Stimulated activated CD4-positive, alpha-beta T cell treated with anti-CD3 and anti-CD28 coated beads, Interleukin-15, amount 100 ng/mL, for 1 hour (primary cell): ENCODE results near the gene ARHGEF3.
"Not testable (repeated sequence)": the region's sequence is repeated elsewhere in the genome, so short reads cannot be mapped to it uniquely, and the experiment has no call there.

Experiments used
- DNase-seq, 2 donors: peaks; one replicate each; pipeline ENCODE4 v3.0.0-alpha.2; 2020; ENCODE audit warnings: low read depth in 1 of 2, low spot score in 1 of 2

ARHGEF3 gene

DNA sequence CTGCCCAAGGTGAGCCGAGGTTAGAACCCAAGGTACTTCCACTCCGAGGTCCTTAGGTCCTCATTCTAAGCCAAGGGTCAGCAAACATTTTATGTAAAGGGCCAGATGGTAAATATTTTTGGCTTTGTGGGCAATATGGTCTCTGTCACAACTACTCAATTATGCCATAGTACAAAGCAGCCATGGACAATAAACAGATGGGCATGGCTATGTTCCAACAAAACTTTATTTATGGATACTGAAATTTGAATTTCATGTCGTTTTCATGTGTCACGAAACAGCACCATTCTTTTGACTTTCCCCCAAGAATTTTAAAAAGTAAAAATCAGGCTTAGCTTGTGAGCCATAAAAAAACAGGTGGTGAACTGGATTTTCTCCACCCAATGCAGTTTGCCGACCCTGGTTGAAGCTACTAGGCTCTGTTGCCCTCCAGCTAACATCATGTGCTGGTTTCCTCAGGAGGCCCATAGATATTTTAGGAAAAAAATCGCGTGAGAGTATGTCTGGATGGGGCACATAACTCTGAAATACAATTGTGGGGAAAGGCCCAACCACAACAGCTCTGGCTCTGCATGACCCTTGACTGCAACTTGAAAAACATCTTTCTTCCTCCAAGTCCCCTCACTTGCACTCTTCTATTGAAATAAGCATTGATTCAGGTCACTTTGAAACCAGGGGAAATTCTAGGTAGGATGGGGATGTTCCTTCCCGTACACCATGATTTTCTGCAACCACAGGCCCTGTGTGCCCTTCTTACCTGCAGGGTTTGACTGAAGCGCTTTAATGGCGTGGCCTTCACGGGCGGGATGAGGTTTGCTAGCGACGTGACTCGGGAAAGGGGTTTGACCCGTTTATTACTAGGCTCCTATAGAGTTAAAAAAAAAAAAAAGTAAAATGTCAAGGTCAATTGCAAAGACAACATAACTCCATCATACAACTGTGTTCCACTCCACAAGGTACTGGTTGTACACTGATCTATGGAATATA lies 28.5 kb downstream of the ARHGEF3 start:
- no peak for DNase-seq

DNA sequence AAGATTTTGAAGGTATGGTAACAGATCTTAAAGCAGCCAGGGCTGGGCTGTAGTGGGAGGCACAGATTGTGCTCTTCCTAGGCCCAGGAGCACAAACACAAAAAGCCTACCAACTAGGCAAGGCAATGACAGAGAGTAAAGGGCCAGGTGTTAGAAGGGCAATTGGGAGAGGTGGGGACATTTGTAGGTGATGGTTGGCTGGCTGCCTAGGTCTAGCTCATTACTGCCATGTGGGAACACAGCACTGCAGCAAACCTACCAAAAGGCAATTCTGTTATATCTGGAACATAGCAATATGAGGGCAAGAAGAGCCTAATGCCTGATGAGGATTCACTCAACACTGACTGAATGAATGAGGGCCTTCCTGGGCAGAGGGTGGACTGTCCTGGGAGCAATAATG lies 30.4 kb downstream of the ARHGEF3 start:
- DNase-seq: no peak

DNA sequence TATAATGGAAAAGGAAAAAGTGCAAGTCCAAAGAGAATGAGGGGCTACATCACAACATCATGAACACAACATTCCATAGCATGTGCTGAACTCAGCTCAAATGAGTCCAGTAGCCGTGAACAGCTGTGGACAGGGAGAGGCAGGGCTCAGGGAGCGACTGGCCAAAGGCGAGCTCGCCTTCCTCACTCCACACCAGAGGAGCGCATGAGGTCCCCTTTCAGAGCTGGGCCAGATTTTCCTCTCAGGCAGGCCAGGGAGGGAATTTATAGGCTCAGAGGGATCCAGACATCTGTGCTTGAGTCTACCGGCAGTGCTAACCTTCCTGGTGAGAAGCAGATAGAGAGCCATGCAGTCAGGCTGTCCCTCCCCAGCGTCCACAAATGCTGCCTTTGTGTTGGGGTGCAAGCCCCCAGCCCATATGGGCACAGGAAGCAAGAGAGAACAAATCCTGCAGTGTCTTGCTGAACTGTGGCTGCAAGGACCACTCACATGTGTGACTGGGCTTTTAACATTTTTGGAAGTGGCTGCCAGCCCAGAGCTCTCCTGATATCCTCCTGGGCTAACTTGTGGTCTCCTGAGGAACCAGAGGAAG lies 32.5 kb downstream of the ARHGEF3 start:
- no peak for DNase-seq

DNA sequence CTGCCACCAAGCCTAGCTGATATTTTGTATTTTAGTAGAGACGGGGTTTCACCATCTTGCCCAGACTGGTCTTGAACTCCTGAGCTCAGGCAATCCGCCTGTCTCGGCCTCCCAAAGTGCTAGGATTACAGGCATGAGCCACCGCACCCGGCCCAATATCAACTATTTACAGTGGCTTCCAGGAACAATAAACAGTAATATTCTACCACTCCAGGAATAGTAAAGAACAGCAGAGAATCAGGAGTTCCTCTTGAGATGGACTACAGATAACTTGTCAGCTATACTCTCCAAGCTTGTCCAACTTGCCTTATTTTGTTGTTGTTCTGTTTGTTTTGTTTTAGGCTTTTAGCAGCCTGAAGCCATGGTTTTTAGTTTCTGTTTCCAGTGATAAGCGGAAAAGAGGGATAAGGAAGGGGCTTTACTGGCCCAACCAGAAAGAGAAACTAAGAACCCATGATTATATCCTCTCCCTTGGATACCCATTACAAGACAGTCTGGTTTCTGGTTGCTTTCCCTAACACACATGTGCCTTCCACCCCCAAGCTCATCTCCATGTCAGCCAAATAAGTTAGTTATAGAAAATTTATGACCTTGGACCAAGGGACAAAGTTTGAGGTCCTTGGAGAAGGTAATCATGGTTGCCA lies 36.7 kb downstream of the ARHGEF3 start:
- no peak for DNase-seq

DNA sequence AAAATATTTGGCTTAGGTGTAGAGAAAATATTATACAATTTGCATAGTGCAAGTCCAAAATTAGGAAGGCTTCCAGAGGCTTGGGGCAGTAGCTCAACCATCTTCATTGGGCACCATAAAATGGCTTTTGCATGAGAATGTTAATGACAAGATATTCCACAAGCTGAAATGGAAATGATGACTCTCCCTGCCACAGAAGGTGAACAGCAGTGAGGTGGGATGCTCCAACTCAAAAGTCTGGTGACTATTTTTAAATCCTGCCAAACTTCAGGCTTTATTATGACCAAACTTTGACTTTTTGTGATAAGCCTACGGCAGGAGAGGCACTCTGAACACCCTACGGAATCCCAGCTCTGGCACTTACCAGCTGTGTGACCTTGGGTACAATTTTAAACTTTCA lies 37.6 kb downstream of the ARHGEF3 start:
- DNase-seq: no peak

DNA sequence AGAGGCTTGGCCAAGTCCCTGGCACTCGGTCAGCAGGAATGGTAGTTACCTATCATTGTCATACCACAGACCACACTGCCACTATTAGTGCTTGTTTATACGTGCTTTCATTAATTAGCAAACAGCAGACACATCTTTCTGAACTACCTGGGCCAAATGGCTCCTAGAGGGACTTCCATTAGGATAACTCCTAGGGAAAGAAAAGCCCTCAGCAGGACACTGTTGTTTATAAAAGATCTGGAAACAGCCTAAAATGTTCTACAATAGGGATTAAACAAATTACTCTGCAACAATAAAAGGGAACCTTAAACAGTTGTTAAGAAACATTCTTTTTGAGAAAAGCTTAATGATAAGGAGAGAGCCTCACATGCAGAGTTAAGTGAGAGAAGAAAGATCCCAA lies 38.5 kb downstream of the ARHGEF3 start:
- DNase-seq: no peak

DNA sequence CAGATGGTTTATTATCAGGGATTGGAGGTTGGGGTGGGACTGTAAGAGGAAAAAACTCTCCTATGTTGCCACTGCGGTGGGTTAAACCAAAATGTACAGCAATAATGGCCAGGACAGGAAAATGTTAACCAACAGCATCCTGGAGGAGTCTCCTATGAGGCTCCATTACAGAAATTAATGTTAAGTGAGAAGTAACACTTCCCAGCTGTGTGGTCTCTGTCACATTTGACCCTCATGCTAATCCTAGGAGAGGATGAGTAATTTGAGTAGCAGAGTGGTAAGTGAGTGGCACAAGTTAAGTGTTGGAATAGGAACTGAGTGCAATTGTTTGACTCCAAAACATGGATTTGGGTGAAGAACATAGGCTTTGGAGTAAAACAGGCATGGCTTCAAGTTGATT lies 39.0 kb downstream of the ARHGEF3 start:
- no peak for DNase-seq

DNA sequence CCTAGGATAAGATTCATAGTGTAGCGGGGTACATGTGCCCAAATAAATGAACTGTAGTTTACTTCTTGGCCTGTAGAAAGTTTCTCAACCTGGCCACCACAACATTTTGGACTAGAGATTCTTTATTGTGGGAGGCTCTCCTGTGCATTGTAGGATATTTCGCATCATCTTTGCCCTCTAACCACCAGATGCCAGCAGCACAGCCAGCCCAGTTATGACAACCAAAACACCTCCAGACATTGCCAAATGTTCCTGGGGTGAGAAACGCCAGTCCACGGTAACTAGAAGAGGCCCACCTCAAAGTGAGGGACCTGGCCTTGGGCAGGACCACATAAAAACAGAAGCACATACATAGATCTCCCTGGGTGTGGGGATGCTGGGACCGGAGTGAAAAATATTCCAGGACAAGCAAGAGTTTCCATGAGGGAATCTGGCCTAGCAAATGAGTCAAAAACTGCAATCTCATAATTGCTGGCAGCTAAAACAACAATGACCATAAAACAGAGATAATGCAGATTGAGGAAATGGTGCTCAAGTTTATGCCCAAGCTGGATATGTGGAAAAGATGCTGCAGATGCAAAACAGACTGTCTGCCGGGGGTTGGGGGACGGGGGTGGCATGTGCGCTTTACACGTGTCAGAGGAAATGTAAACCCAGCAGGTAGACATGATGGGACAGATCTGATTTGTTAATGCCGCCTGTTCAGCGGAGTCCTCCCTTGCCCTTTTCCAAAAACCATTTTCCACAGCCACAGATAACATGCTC lies 39.7 kb downstream of the ARHGEF3 start:
- DNase-seq: no peak

DNA sequence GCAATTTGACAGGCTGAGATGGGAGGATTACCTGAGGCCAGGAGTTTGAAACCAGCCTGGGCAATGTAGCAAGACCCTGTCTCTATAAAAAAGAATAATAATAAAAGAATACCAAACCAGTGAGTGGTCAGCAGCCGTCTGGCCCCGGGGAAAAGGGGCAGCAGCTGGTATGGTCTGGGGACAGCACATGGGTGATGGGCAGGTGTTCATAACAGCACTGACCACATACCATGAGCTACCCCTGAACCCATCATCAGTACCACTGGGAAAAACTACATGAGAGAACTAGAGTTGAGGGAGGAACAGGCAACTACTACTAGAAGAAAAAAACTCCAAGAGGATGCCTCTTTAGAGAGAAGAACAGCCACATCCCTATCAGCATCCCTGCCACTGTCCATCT lies 40.7 kb downstream of the ARHGEF3 start:
- DNase-seq: no peak

DNA sequence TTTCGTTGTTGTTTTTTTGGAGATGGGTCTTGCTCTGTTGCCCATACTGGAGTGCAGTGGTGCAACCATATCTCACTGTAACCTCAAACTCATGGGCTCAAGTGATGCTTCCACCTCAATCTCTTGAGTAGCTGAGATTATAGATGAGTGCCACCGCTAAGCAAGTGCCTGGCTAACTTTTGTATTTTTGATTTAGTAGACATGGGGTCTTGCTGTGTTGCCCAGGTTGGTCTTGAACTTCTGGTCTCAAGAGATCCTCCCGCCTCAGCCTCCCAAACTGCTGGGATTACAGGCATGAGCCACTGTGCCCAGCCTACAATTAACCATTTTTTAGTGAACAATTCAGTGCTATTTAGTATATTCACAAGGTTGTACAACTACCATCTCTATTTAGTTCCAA lies 42.2 kb downstream of the ARHGEF3 start:
- no peak for DNase-seq

DNA sequence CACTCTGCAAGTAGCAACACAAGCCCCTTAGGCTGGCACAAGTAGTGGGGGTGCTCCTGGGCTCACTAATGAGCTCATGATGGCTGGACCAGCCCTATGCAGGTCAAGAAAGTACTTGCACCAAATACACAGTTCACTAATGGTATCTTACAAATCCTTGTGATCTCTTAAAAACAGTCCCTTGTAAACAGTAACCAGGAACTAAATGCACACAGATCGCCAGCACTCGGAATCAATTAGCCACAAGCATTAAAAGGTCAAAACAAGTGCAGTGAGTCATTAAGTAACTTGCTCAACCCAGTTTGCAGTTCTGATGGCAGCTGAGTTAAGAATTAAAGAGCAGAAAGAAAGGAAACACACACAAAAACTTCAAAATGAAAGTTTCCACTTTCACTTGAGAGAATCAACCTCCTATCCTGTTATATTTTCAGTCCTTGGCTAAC lies 43.2 kb downstream of the ARHGEF3 start:
- DNase-seq: no peak

DNA sequence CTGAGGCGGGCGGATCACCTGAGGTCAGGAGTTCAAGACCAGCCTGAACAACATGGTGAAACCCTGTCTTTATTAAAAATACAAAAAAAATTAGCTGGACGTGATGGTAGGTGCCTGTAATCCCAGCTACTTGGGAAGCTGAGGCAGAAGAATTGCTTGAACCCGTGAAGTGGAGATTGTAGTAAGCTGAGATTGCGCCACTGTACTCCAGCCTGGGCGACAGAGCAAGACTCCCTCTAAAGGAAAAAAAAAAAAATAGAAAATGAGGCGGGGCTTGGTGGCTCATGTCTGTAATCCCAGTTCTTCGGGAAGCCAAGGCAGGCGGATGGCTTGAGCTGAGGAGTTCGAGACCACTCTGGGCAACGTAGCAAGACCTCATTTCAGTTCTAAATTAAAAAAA lies 43.7 kb downstream of the ARHGEF3 start:
- not testable (repeated sequence) for DNase-seq

DNA sequence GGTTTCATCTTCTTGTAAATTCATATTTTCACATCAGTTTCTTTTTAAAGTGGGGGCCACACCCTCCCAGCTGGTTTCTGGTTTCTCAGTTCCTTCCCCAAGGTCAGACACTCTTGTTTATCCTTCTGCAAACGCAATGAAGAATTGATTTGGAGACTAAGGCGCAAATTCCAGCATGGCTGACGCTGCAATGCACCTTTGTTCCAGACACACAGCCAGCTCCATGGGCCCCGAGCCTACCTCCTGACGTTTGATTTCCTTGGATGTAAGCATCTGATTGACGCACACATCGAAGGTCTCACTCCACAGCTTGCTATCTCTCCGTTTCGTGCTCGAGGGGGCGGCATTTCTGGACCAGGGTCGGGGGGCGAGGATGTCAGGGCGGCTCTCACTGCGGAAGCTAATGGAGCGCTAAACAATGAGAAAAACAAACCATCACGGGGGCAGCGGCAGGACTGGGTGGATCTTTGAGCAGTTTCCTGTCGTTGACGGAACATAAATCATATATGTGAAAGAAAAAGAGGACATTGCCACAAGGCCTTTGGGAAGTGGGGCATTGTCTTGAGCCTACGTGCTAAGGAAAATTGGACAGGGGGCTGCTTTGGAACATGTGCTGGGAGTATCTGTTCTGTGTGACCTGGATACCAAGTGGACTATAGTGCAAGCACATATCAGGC lies 46.9 kb downstream of the ARHGEF3 start:
- DNase-seq: no peak

DNA sequence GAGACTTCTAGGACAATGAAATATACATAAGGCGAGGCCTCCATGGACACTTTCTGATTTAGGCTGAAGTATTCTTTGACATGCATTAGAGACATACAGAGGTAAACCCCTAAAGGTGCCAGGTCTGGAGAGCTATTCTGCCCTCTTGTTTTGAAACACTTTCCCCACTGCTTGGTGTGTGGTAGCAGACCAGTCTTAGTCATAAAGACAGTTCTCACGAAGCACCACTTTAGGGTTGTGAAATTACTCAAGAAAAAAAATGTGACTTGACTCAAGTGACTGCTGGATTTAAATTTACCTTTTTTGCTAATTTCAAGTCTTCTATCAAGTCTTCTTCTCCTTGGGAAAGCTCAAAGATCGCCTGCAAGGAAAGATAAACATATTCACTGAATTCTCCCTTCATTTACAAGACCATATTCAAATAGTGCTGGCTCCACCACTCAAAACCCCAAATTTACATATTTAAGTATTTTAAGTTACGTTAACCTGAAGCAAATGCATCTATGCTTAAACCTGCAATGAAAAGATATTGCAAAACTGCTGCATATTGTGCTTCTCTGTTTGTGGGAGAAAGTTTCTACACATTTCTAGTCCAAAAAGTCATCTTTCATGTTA lies 48.4 kb downstream of the ARHGEF3 start:
- DNase-seq: no peak

DNA sequence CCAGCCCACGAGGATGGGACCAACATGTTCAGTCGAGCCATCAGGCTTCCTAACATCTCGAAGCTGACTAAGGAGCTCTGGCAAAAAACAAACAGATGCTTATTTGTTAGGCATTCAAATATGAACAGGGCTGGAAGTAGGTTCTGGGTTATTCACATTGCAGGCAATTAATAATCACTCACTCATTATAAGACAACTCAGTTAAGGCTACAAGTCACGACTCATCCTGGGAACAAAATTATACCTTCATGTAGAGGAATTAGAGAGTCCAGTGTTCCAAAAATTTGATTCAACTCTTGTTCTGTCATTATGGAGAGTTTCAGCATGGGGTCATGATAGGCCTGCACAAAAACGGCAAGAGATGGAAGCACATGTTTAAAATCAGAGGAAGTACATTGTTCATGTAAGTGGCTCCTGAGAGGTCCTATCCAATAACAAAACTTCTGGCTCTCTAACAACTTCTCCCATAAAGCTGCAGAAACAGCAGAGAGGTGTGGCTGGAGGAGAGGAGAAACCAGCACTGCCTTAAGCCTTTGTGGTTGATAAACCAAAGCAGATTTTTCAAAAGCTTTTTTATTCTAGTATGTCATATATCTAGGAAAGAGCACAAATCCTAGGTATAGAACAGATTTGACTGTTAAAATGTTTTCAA lies 50.6 kb downstream of the ARHGEF3 start:
- DNase-seq: no peak

DNA sequence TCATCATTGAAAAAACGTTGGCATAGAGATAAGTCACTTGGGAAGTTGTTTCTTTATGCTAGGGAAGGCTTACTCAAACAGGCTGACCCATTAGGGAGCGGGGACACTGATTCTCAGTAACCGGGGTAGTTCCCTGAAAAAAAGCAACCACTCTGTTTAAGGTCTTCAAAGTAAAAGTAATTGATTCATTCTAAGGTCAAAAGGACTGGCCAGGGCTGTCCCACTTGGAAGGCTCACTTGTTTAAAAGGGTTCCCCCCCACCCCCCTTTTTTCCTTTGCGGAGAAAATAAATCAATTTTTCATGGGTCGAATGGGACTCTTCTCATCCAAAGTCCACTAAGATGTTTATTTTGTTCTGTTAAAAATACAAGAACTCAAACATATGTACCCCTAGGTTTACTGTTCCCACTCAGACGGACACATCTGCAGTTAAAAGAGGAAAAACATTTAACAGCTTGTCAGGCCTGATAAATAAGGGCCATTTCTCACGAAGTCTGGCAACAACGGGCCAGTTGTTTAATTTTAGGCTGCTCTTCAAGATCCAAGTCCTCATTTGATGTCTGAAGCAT lies 53.0 kb downstream of the ARHGEF3 start:
- no peak for DNase-seq

DNA sequence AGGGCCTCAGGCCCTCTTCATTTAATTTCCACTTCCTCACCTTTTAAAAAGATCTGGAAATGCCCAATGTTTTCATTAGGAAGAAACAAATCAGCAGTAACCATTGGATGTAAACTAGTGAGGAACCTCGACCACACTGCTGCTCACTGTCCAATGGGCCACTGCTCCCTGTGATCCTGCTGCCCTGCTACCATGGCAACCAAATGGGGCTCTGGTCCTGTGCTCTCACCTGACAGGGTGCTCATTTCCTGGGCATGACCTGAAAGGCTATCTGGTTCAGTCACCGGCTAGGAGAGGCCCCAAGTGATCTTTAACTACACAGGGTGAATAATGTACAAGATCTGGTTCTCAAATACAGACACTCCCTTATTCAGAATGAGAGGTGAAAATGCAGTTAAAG lies 54.6 kb downstream of the ARHGEF3 start:
- no peak for DNase-seq

DNA sequence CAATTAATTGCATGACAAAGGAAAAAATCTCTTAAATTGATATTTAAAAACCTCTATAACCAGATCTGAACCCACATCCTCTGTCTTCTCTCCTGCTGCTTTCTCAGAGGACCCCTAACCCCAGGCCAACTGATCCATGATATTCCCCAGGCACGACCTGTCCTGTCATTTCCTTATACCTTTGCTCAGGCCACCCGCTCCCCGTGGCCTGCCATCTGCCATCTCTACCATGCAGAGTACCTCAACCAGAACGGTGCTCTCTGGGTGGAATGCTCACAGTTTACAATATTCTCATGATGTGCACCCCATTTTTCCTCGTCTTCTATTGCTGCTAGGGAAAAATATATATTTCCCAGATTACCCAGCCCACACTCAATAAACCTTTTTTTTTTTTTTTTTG lies 57.7 kb downstream of the ARHGEF3 start:
- no peak for DNase-seq

DNA sequence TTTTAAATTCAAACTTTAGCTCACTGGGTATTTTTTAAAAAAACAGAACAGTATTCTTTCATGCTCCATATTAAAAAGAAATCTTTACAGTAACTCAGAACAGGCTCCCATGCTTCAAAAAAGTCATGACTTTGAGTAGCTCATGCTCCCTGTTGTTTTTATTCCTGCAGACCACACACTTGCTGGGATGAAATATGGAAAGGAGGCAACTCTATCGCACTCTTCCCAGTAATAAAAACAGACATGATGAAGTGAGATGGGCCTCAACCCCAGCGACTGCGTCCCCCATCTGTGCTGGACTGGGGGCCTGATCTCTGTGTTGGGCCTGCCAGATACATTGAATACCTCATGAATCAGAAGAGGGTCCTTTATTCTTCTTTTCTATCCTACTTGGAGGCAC lies 58.9 kb downstream of the ARHGEF3 start:
- DNase-seq: no peak

DNA sequence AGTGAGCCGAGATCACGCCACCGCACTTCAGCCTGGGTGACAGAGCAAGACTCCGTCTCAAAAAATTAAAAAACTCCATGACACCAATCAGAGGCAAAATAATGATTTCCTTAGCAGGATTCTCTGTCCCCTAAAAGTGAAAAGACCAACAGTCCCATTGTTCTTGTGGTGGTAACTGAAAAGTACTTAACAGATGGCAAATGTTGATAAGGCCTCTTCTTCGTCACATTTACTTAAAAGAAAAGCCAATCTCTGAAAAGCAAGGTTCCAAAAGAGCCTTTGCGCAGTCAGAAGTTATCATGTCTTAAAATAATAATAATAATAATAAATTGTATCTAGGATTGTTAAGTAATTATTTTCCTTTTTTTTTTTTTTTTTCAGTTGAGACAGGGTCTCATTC lies 62.7 kb downstream of the ARHGEF3 start:
- no peak for DNase-seq
